GM18502 (cell line): Measurements from ENCODE around the gene RAB10.
"Not testable (repeated sequence)": the region's sequence is repeated elsewhere in the genome, so short reads cannot be mapped to it uniquely, and the experiment has no call there.

Experiments used
- ATAC-seq: cut with Tn5 transposase; IDR thresholded peaks from one replicate; pipeline ENCODE4 v1.9.1; 2021; ENCODE audit warnings: mild to moderate bottlenecking; ENCODE audit not compliant: unreplicated experiment, poor library complexity

RAB10 gene

GRCh38 chr2:26033818-26034636 lies at the start of gene RAB10:
TSS of gene RAB10 (plus strand) at chr2:26034084. CDS start at chr2:26034609, 525 bp downstream.
- ATAC-seq = peak; percentile 87

GRCh38 chr2:25988134-25988533 lies 45.8 kb upstream of the RAB10 start:
- ATAC-seq = no peak

- ATAC-seq = no peak
These were observed 44.7 kb upstream of the RAB10 start for GRCh38 chr2:25989154-25989553.

GRCh38 chr2:25991965-25992364 lies 41.9 kb upstream of the RAB10 start:
- no peak for ATAC-seq

- ATAC-seq = no peak
These were observed 41.3 kb upstream of the RAB10 start for GRCh38 chr2:25992556-25992955.

- no peak for ATAC-seq
These were observed 40.8 kb upstream of the RAB10 start for GRCh38 chr2:25993049-25993448.

- no peak for ATAC-seq
These were observed 39.4 kb upstream of the RAB10 start for GRCh38 chr2:25994509-25994908.

- no peak for ATAC-seq
These were observed 37.0 kb upstream of the RAB10 start for GRCh38 chr2:25996844-25997243.

- ATAC-seq = not testable (repeated sequence)
These were observed 35.0 kb upstream of the RAB10 start for GRCh38 chr2:25998816-25999383.

GRCh38 chr2:25999406-25999805 lies 34.5 kb upstream of the RAB10 start:
- not testable (repeated sequence) for ATAC-seq

GRCh38 chr2:26000561-26001082 lies 33.3 kb upstream of the RAB10 start:
- no peak for ATAC-seq

GRCh38 chr2:26001743-26002351 lies 32.0 kb upstream of the RAB10 start:
- ATAC-seq = no peak

- no peak for ATAC-seq
These were observed 31.1 kb upstream of the RAB10 start for GRCh38 chr2:26002632-26003310.

- ATAC-seq = no peak
These were observed 25.8 kb upstream of the RAB10 start for GRCh38 chr2:26008095-26008494.

- no peak for ATAC-seq
These were observed 24.9 kb upstream of the RAB10 start for GRCh38 chr2:26008851-26009566.

GRCh38 chr2:26009567-26009963 lies 24.3 kb upstream of the RAB10 start:
- ATAC-seq = no peak

GRCh38 chr2:26010943-26011342 lies 22.9 kb upstream of the RAB10 start:
- no peak for ATAC-seq

- ATAC-seq = no peak
These were observed 22.3 kb upstream of the RAB10 start for GRCh38 chr2:26011609-26011989.

GRCh38 chr2:26011990-26012856 lies 21.7 kb upstream of the RAB10 start:
- ATAC-seq = no peak
